HCT116 (cell line): Measurements from ENCODE around the gene TSPAN31. TPM values are rescaled to one million over a fixed set of nuclear protein-coding genes. Genes with fewer than 3 reads are reported as not detected.

ENCODE experiments used
- ATAC-seq: fragments of 200-7000 bp; cut with Tn5 transposase; 2 replicates; pipeline ENCODE4 v1.9.1; 2020; ENCODE audit warnings: mild to moderate bottlenecking, moderate library complexity
- BruUV-seq: library from RNA; stranded (reverse); fragments of 400-500 nt; replicated peaks from 2 replicates; lab custom pipeline; 2021; lab: Mats Ljungman, UMichigan
- CTCF ChIA-PET: fragments of 300-600 bp; sonication (Branson Sonifier 250); formaldehyde crosslinking; loops from one replicate; lab custom pipeline; 2021; ENCODE audit warnings: antibody characterized with exemption; lab: Charles Lee
- POLR2A ChIA-PET: fragments of 300-600, 350-600 bp; sonication (Branson Sonifier 250); formaldehyde crosslinking; loops from one replicate; lab custom pipeline; 2021; ENCODE audit warnings: antibody characterized with exemption; lab: Charles Lee
- RAD21 ChIA-PET, 2 experiments: fragments of 300-600 bp; sonication (Branson Sonifier 250); formaldehyde crosslinking; loops; one replicate each; lab custom pipeline; 2023; ENCODE audit warnings: low total read pairs in 2 of 2; ENCODE audit not compliant: uncharacterized antibody in 2 of 2, unreplicated experiment in 2 of 2, low non-redundant PET in 1 of 2; lab: Charles Lee
- DNase-seq: peaks from one replicate; pipeline ENCODE4 v3.0.0-alpha.2; 2010; ENCODE audit warnings: low read depth, low spot score
- H2AFZ ChIP-seq: fragments of 200-600 bp; shearing (Covaris generic), sonication (generic); 2 replicates; pipeline ENCODE4 v1.6.1; 2017; ENCODE audit warnings: low read depth, mixed run types, mixed read lengths, antibody characterized with exemption, low read length; ENCODE audit not compliant: poor library complexity, severe bottlenecking
- H3K27ac ChIP-seq: 2 replicates; pipeline ENCODE4 v1.5.1; 2012; ENCODE audit warnings: low read depth, low read length
- H3K27me3 ChIP-seq: fragments of 200-600 bp; sonication (generic); 2 replicates; pipeline ENCODE4 v1.6.1; 2016; ENCODE audit warnings: mixed run types, low read length, mixed read lengths; ENCODE audit not compliant: insufficient read depth
- H3K36me3 ChIP-seq, 2 experiments: fragments of 200-500 bp in 1 of 2; fragments of 200-600 bp in 1 of 2; sonication (Bioruptor generic) in 1 of 2; sonication (generic) in 1 of 2; 2 replicates each; pipeline versions ENCODE4 v1.5.1 to v1.6.1; 2014 to 2016; ENCODE audit warnings: low read length in 2 of 2, inconsistent platforms in 1 of 2, mixed read lengths in 1 of 2, mixed run types in 1 of 2; ENCODE audit not compliant: insufficient read depth in 2 of 2, control insufficient read depth in 1 of 2
- H3K4me1 ChIP-seq, 2 experiments: fragments of 200-600 bp in 1 of 2; sonication (generic) in 1 of 2; 2 replicates each; pipeline versions ENCODE4 v1.5.1 to v1.6.1; 2012 to 2017; ENCODE audit warnings: low read length in 2 of 2, inconsistent platforms in 1 of 2, mild to moderate bottlenecking in 1 of 2, mixed read lengths in 1 of 2, mixed run types in 1 of 2, moderate library complexity in 1 of 2; ENCODE audit not compliant: insufficient read depth in 2 of 2, control insufficient read depth in 1 of 2
- H3K4me2 ChIP-seq: fragments of 200-600 bp; sonication (generic); 2 replicates; pipeline ENCODE4 v1.6.1; 2017; ENCODE audit warnings: mixed run types, low read length, mixed read lengths
- H3K4me3 ChIP-seq, 2 experiments: fragments of 200-600 bp in 1 of 2; sonication (generic) in 1 of 2; replicated peaks in 1 of 2; 2 replicates each; pipeline ENCODE4 v1.5.1; 2011 to 2016; ENCODE audit warnings: low read length in 2 of 2, control low read depth in 1 of 2, low read depth in 1 of 2, mild to moderate bottlenecking in 1 of 2, mixed read lengths in 1 of 2, mixed run types in 1 of 2
- H3K79me2 ChIP-seq: fragments of 200-600 bp; sonication (generic); 2 replicates; pipeline ENCODE4 v1.6.1; 2017; ENCODE audit warnings: mild to moderate bottlenecking, mixed run types, low read length, moderate library complexity, mixed read lengths; ENCODE audit not compliant: insufficient read depth
- H3K9ac ChIP-seq: fragments of 200-600 bp; sonication (generic); 2 replicates; pipeline ENCODE4 v1.6.1; 2016; ENCODE audit warnings: low read length, mixed read lengths
- H3K9me2 ChIP-seq: fragments of 200-600 bp; sonication (generic), shearing (Covaris generic); 2 replicates; pipeline ENCODE4 v1.6.1; 2017; ENCODE audit warnings: mixed run types, mild to moderate bottlenecking, moderate library complexity; ENCODE audit not compliant: insufficient read depth
- H3K9me3 ChIP-seq, 2 experiments: fragments of 200-500 bp in 1 of 2; fragments of 200-600 bp in 1 of 2; sonication (Bioruptor generic) in 1 of 2; sonication (generic) in 1 of 2; 2 replicates each; pipeline ENCODE4 v1.6.1; 2014 to 2017; ENCODE audit warnings: low read length in 2 of 2, mixed read lengths in 2 of 2, inconsistent platforms in 1 of 2, low read depth in 1 of 2, mild to moderate bottlenecking in 1 of 2, mixed run types in 1 of 2, moderate library complexity in 1 of 2; ENCODE audit not compliant: control insufficient read depth in 1 of 2, insufficient read depth in 1 of 2
- H4K20me1 ChIP-seq: fragments of 200-600 bp; sonication (generic), shearing (Covaris generic); 2 replicates; pipeline ENCODE4 v1.6.1; 2017; ENCODE audit warnings: mixed run types, mild to moderate bottlenecking, moderate library complexity; ENCODE audit not compliant: insufficient read depth
- EGR1 ChIP-seq: IDR thresholded peaks from 2 replicates; pipeline ENCODE4 v1.6.1; 2012; ENCODE audit warnings: low read depth
- FOSL1 ChIP-seq: IDR thresholded peaks from 2 replicates; pipeline ENCODE4 v1.6.1; 2012; ENCODE audit warnings: low read depth
- POLR2AphosphoS5 ChIP-seq: IDR thresholded peaks from 2 replicates; pipeline ENCODE4 v1.6.1; 2011; ENCODE audit warnings: mild to moderate bottlenecking, low read depth, low read length, moderate library complexity
- ZFX ChIP-seq: fragments of 450-650 bp; IDR thresholded peaks from 2 replicates; pipeline ENCODE4 v1.6.1; 2017
- intact Hi-C: fragments of 100-400 bp; cut with micrococcal nuclease; formaldehyde crosslinking; loops from 2 replicates; pipeline ENCODE4 v1.10.0; 2022
- total RNA-seq: library from RNA; stranded (reverse); gene quantifications from one replicate; pipeline ENCODE4 v1.2.1, GENCODE V29; 2021; ENCODE audit not compliant: unreplicated experiment

TSPAN31 gene
- total RNA-seq, 1 experiment from 2014 or later = 14.9 TPM

GRCh38 chr12:57724003-57724935 is 20.6 kb upstream of the TSPAN31 start:
- intact Hi-C loops = no loop called here
- RAD21 ChIA-PET = no interaction called here
- BruUV-seq = no TSS peak

DNA sequence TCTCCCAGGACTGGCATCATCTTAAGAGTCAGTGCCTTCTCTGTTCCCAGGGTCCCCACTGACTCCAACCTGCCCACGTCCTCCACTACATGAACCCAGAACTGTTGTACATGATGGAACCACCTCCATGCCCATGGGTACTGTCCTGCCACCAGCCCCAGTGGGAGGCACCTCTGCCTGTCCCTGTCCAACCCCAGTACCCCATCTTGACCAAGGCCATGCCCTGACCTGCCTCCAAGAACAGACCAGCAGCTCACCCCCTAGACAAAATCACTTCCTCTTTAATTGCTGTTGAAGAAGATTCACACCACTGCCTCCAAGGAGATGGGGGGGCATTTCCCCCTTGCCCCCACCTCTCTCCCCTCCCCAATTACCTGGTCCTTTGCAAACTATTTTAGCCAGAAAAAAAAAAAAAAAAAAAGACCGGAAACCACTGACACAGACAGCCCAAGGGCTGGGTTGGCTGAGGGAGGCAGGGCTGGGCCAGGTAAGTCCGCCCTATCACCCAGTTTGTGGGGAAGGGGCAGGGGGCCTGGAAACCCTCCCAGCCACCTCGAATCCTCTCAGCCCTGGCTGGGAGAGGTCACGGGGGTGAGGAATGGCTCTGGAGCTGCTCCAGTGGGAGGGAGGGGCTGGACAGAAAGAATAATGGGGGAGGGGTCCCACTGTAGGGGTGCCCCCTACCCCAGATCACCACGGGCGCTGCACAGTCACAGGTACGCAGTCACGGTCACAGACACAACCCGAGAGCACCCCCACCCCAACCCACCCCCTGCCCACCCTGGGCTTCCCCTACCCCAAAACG is 19.7 kb upstream of the TSPAN31 start:
- no peak for DNase-seq
- no peak for ATAC-seq

More at GRCh38 chr12:57724003-57724935, 20.6 kb upstream of the TSPAN31 start:
- ATAC-seq (no peak), DNase-seq (no peak)
- ChIA-PET CTCF (interaction anchor here (3.1 kb wide), 1 partner anchor 141 kb away, joined by 15 read pairs; no protein-coding TSS in a partner anchor), POLR2A (no interaction called here)
- H3K27ac ChIP-seq = no peak overlapping the region
- H3K9me2 ChIP-seq = no peaks in the 10 kb centered on the region
- H4K20me1 ChIP-seq = no peaks in the 10 kb centered on the region
- no peaks in the 10 kb centered on the region for H3K27me3 ChIP-seq
- H3K9ac ChIP-seq = no peak overlapping the region
- H3K4me3 ChIP-seq = no peak overlapping the region
- TF ChIP-seq ZFX (no peak), POLR2AphosphoS5 (peak; percentile 31; the same call in 1 of the 2 replicates)
- no peak overlapping the region for H2AFZ ChIP-seq
- no peak overlapping the region for H3K4me2 ChIP-seq
- no peaks in the 10 kb centered on the region for H3K79me2 ChIP-seq
- no peaks in the 10 kb centered on the region for H3K9me3 ChIP-seq
- H3K4me1 ChIP-seq = peaks cover 7 to 18% of the 10 kb centered on the region in 2 experiments; a peak in 3 of 4 replicates
- peaks cover 4% of the 10 kb centered on the region in 2 experiments; a peak in 2 of 4 replicates for H3K36me3 ChIP-seq

More for the DNA sequence above, 19.7 kb upstream of the TSPAN31 start:
- Histone ChIP-seq H3K9ac (no peak overlapping the region), H4K20me1 (no peaks in the 10 kb centered on the region), H3K4me2 (no peak overlapping the region), H3K9me3 (no peaks in the 10 kb centered on the region), H3K27me3 (no peaks in the 10 kb centered on the region), H3K36me3 (peaks cover 4% of the 10 kb centered on the region in 2 experiments; a peak in 1 of 4 replicates), H3K79me2 (no peaks in the 10 kb centered on the region), H3K4me1 (peaks cover 7 to 18% of the 10 kb centered on the region in 2 experiments; a peak in 3 of 4 replicates), H2AFZ (no peak overlapping the region)
- ChIA-PET POLR2A (interaction anchor here (0.7 to 1.2 kb wide), 3 partner anchors 19 to 660 kb away, joined by 3 to 7 read pairs (median 3); partner anchors contain the start of gene TSPAN31), RAD21 (no interaction called here)
- TSS peak; percentile 26 for BruUV-seq
- no peak for TF ChIP-seq EGR1
- TF ChIP-seq FOSL1 = no peak
- TF ChIP-seq, all 23 proteins: peak for 0
- CTCF ChIA-PET = interaction anchor here (1.0 to 3.1 kb wide), 10 partner anchors 15 to 270 kb away, joined by 3 to 15 read pairs (median 5); partner anchors contain the start of genes EEF1AKMT3, INHBE, METTL1 and OS9
- Histone ChIP-seq H3K9me2 (no peaks in the 10 kb centered on the region), H3K4me3 (no peak overlapping the region), H3K27ac (no peak overlapping the region)
- intact Hi-C loops = no loop called here
